Hepatic stellate cell (primary cell): ENCODE measurements around the gene DUSP14.

Experiments used
- DNase-seq: peaks from one replicate; pipeline ENCODE4 v3.0.0; 2011; ENCODE audit warnings: low spot score

Gene DUSP14

GRCh38 chr17:37562016-37562745 is 72.5 kb downstream of the DUSP14 start:
- no peak for DNase-seq
